Measurements from ENCODE around the gene TNS3. TPM values are rescaled to one million over a fixed set of nuclear protein-coding genes. Genes with fewer than 3 reads are reported as not detected.

Gene TNS3
- total and polyA plus RNA-seq, 2 of the 13 experiments (the other 11 are each of a cell fraction or from before 2014, with no cell fraction given) = 52.9 to 55.7 TPM

GRCh38 chr7:47421456-47421855, 160.5 kb downstream of the TNS3 start:
- DNase-seq (ENCODE audit: low spot score) = no peak
- no TSS peak for BruUV-seq (replicated peaks)
- H2AFZ ChIP-seq (ENCODE audit: low read length) = no peak overlapping the region
- intact Hi-C loops (cut with micrococcal nuclease; ENCODE audit: unreplicated experiment) (no loop called here), in situ Hi-C loops (cut with HindIII; ENCODE audit: extremely low pct_ligation_motif_present, low pct_unique_long_range_greater_than_20kb) (no loop called here)
- TF ChIP-seq SRF (IDR thresholded peaks at IDR 0.05; ENCODE audit: low read depth, low read length) (no peak), ZNF274 (CRISPR knock-in tag; IDR thresholded peaks at IDR 0.05) (no peak), KLF11 (CRISPR knock-in tag; IDR thresholded peaks at IDR 0.05) (no peak), ZNF235 (CRISPR knock-in tag; IDR thresholded peaks at IDR 0.05; ENCODE audit: borderline replicate concordance) (no peak), DNMT1 (CRISPR knock-in tag; IDR thresholded peaks at IDR 0.05) (no peak), ZMYM2 (CRISPR knock-in tag; IDR thresholded peaks at IDR 0.05) (no peak), E2F2 (CRISPR knock-in tag; IDR thresholded peaks at IDR 0.05; ENCODE audit: borderline replicate concordance) (no peak), ZNF343 (CRISPR knock-in tag; IDR thresholded peaks at IDR 0.05) (no peak)
- TF ChIP-seq, protein P1, sequence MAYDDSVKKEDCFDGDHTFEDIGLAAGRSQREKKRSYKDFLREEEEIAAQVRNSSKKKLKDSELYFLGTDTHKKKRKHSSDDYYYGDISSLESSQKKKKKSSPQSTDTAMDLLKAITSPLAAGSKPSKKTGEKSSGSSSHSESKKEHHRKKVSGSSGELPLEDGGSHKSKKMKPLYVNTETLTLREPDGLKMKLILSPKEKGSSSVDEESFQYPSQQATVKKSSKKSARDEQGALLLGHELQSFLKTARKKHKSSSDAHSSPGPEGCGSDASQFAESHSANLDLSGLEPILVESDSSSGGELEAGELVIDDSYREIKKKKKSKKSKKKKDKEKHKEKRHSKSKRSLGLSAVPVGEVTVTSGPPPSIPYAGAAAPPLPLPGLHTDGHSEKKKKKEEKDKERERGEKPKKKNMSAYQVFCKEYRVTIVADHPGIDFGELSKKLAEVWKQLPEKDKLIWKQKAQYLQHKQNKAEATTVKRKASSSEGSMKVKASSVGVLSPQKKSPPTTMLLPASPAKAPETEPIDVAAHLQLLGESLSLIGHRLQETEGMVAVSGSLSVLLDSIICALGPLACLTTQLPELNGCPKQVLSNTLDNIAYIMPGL (CRISPR knock-in tag; IDR thresholded peaks at IDR 0.05; ENCODE audit: borderline replicate concordance in 1 of 2, low read depth in 1 of 2) = no peak
- TF ChIP-seq, protein P2, sequence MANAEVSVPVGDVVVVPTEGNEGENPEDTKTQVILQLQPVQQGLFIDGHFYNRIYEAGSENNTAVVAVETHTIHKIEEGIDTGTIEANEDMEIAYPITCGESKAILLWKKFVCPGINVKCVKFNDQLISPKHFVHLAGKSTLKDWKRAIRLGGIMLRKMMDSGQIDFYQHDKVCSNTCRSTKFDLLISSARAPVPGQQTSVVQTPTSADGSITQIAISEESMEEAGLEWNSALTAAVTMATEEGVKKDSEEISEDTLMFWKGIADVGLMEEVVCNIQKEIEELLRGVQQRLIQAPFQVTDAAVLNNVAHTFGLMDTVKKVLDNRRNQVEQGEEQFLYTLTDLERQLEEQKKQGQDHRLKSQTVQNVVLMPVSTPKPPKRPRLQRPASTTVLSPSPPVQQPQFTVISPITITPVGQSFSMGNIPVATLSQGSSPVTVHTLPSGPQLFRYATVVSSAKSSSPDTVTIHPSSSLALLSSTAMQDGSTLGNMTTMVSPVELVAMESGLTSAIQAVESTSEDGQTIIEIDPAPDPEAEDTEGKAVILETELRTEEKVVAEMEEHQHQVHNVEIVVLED (CRISPR knock-in tag; IDR thresholded peaks at IDR 0.05; ENCODE audit: borderline replicate concordance) = no peak
- TF ChIP-seq, protein P3, sequence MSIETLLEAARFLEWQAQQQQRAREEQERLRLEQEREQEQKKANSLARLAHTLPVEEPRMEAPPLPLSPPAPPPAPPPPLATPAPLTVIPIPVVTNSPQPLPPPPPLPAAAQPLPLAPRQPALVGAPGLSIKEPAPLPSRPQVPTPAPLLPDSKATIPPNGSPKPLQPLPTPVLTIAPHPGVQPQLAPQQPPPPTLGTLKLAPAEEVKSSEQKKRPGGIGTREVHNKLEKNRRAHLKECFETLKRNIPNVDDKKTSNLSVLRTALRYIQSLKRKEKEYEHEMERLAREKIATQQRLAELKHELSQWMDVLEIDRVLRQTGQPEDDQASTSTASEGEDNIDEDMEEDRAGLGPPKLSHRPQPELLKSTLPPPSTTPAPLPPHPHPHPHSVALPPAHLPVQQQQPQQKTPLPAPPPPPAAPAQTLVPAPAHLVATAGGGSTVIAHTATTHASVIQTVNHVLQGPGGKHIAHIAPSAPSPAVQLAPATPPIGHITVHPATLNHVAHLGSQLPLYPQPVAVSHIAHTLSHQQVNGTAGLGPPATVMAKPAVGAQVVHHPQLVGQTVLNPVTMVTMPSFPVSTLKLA (IDR thresholded peaks at IDR 0.05) = no peak
- H3K4me1 ChIP-seq (ENCODE audit: insufficient read depth, low read length) = peaks cover 24% of the 10 kb centered on the region
- peaks cover 32 to 91% of the 10 kb centered on the region in 2 experiments for H3K36me3 ChIP-seq (replicated peaks in 1 of 2; ENCODE audit: control insufficient read depth in 1 of 2, insufficient read depth in 2 of 2, low read length in 2 of 2)
- WGBS (ENCODE audit: low lambda C conversion rate) = 99% methylated on average over 4 of the region's 4 CpGs
- POLR2A ChIA-PET = no interaction called here
- no peak overlapping the region for H3K27ac ChIP-seq (ENCODE audit: extremely low read length, insufficient read depth, low read length)
- no peak overlapping the region for H3K9ac ChIP-seq (ENCODE audit: insufficient read depth, low read depth, low read length)
- CTCF ChIA-PET (ENCODE audit: low intra/inter-chr PET ratio, low total read pairs) = no interaction called here
- no peak for ATAC-seq
- H3K79me2 ChIP-seq (ENCODE audit: insufficient read depth, low read length) = no peaks in the 10 kb centered on the region
- no peaks in the 10 kb centered on the region for H3K9me3 ChIP-seq (ENCODE audit: low read length)
- H4K20me1 ChIP-seq (ENCODE audit: insufficient read depth, low read length) = 0 out of 2 replicates have a peak, but pooled peaks cover 3% of the 10 kb centered on the region
- H3K27me3 ChIP-seq (ENCODE audit: control insufficient read depth in 1 of 2, insufficient read depth in 2 of 2, low read length in 2 of 2) = no peaks in the 10 kb centered on the region
- H3K4me3 ChIP-seq (replicated peaks in 1 of 3; ENCODE audit: insufficient read depth in 1 of 3, low read depth in 2 of 3, low read length in 3 of 3) = no peak overlapping the region
- H3K4me2 ChIP-seq (ENCODE audit: low read depth, low read length) = no peak overlapping the region
- FAIRE-seq = no peak

Measured in HepG2 (cell line).